ENCODE results near the gene USP33.
"Not testable (repeated sequence)": the region's sequence is repeated elsewhere in the genome, so short reads cannot be mapped to it uniquely, and the experiment has no call there.

The USP33 gene

DNA sequence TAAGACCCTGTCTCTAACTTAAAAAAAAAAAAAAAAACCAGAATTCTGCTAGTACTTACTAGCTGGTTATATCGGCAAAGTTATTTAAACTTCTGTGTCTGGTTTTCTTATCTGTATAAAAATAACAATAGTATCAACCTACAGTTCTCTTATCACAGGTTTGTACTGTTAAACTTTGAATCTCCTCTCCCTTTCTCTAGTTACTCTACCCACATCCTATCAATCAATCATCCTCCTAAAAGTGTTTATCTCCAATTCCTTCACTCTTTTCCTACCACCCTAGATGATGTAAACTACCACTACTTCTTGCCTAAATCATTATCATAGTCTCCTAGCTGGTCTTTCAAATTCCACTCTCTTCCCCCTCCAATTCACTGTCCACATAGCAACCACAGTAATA lies 27.6 kb downstream of the USP33 start:
- no peak overlapping the region for H3K27ac ChIP-seq (ENCODE audit: low read depth, low read length)
- H3K9ac ChIP-seq (ENCODE audit: low read length), result no peak overlapping the region
- H3K9me3 ChIP-seq (ENCODE audit: low read length), result no peaks in the 10 kb centered on the region
- no peaks in the 10 kb centered on the region for H3K27me3 ChIP-seq (ENCODE audit: control insufficient read depth in 1 of 2, insufficient read depth in 2 of 2, low read length in 2 of 2)
- H3K36me3 ChIP-seq (ENCODE audit: insufficient read depth, low read length), result peaks cover 27% of the 10 kb centered on the region
- no peaks in the 10 kb centered on the region for H3K4me1 ChIP-seq (ENCODE audit: insufficient read depth, low read length)
- no peak overlapping the region for H3K4me3 ChIP-seq (ENCODE audit: low read depth in 1 of 2, low read length in 2 of 2)

DNA sequence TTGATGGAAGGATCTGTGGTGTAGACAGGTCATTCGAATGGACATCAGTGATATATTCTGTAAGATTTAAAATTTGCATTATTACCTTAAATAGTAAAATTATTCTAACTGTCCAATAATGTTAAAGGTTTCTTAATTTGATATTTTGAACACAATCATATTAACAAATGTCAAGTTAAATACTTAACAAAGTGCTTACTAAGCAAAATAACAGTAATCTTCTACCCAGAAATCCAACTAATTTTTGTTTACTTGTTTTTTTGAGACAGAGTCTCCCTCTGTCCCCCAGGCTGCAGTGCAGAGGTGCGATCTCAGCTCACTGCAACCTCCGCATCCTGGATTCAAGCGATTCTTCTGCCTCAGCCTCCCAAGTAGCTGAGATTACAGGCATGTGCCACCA lies 33.9 kb downstream of the USP33 start:
- Histone ChIP-seq H3K27ac (ENCODE audit: low read depth, low read length) (no peak overlapping the region), H3K4me3 (ENCODE audit: low read depth in 1 of 2, low read length in 2 of 2) (no peak overlapping the region), H3K9me3 (ENCODE audit: low read length) (no peaks in the 10 kb centered on the region), H3K36me3 (ENCODE audit: insufficient read depth, low read length) (peaks cover 72% of the 10 kb centered on the region), H3K27me3 (ENCODE audit: control insufficient read depth in 1 of 2, insufficient read depth in 2 of 2, low read length in 2 of 2) (no peaks in the 10 kb centered on the region), H3K9ac (ENCODE audit: low read length) (no peak overlapping the region), H3K4me1 (ENCODE audit: insufficient read depth, low read length) (no peaks in the 10 kb centered on the region)

DNA sequence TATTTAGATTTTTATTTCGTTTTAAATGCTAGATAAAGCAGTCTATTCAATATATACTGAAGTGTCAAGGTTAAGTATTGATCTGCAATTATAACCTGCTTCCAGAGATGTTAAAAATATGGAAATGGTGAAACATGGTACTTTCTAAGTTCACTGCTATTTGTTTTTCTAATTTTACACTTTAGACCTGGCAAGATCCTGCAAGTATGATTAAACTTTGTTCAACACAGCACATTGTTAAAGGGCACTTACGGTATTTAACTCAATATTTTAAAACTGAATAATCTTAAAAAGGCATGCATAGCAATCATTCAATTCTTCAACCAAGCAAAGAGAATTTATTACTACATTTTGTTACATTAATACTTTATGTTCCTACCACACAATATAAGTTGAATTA lies 41.5 kb downstream of the USP33 start:
- Histone ChIP-seq H3K36me3 (ENCODE audit: insufficient read depth, low read length) (peaks cover 50% of the 10 kb centered on the region), H3K27me3 (ENCODE audit: control insufficient read depth in 1 of 2, insufficient read depth in 2 of 2, low read length in 2 of 2) (no peaks in the 10 kb centered on the region), H3K9ac (ENCODE audit: low read length) (no peak overlapping the region), H3K9me3 (ENCODE audit: low read length) (no peaks in the 10 kb centered on the region), H3K4me1 (ENCODE audit: insufficient read depth, low read length) (no peaks in the 10 kb centered on the region), H3K27ac (ENCODE audit: low read depth, low read length) (no peak overlapping the region), H3K4me3 (ENCODE audit: low read depth in 1 of 2, low read length in 2 of 2) (no peak overlapping the region)

DNA sequence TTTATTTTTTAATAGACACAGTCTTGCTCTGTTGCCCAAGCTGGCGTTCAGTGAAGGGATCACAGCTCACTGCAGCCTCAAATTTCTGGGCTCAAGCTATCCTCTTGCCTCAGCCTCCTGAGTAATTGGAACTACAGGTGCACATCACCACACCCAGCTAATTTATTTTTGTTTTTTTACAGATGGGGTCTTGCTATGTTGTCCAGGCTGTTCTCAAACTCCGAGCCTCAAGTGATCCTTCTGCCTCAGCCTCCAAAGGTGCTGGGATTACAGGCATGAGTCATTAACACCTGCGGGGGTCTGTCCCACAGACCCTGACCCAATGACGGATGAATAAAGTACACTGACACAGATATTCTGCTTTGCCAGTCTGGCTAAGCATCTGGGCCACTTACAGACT lies 43.6 kb downstream of the USP33 start:
- H3K36me3 ChIP-seq (ENCODE audit: insufficient read depth, low read length), result peaks cover 38% of the 10 kb centered on the region
- H3K4me3 ChIP-seq (ENCODE audit: low read depth in 1 of 2, low read length in 2 of 2), result no peak overlapping the region

DNA sequence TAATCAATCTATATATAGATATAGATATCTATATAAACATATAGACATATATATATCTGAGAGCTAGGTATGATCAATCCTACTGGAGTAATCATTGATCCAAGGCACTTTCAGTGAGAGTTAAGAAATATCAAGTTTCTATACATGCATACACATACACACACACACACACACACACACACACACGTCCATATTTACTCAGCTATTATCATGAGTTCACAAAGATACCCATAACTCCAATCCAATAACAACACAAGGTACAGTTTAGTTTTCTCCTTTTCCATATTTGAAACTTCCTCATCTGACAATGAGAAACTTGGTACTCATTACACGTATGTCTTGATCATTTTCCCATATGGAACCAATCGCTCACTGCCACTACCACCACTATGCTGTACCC lies 49.9 kb downstream of the USP33 start:
- H3K9ac ChIP-seq (ENCODE audit: low read length), result no peak overlapping the region
- no peak overlapping the region for H3K4me3 ChIP-seq (ENCODE audit: low read depth in 1 of 2, low read length in 2 of 2)
- H3K4me1 ChIP-seq (ENCODE audit: insufficient read depth, low read length), result no peaks in the 10 kb centered on the region
- H3K27ac ChIP-seq (ENCODE audit: low read depth, low read length), result no peak overlapping the region
- H3K27me3 ChIP-seq (ENCODE audit: control insufficient read depth in 1 of 2, insufficient read depth in 2 of 2, low read length in 2 of 2), result no peaks in the 10 kb centered on the region
- H3K9me3 ChIP-seq (ENCODE audit: low read length), result no peaks in the 10 kb centered on the region
- peaks cover 47% of the 10 kb centered on the region for H3K36me3 ChIP-seq (ENCODE audit: insufficient read depth, low read length)

More for the DNA sequence above, 43.6 kb downstream of the USP33 start:
- no peaks in the 10 kb centered on the region for H3K4me1 ChIP-seq (ENCODE audit: insufficient read depth, low read length)
- no peaks in the 10 kb centered on the region for H3K9me3 ChIP-seq (ENCODE audit: low read length)
- no peak overlapping the region for H3K27ac ChIP-seq (ENCODE audit: low read depth, low read length)
- no peaks in the 10 kb centered on the region for H3K27me3 ChIP-seq (ENCODE audit: control insufficient read depth in 1 of 2, insufficient read depth in 2 of 2, low read length in 2 of 2)
- H3K9ac ChIP-seq (ENCODE audit: low read length), result no peak overlapping the region

DNA sequence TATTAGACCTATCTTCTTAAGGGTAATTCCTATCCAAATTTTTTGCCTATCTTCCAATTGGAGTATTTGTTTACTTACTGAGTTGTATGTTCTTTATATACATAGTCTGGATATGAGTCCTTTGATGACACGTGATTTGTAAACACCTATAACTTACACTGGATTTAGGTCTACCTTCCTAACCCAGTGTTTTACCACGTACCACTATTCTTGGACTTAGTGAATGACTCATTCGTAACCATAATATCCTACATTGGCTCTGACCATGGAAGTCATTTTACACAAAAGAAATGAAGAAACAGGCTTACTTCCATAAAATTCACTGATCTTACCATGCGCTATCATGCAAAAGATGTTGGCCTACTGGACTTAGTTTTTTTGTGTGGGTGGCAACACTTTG lies 53.3 kb downstream of the USP33 start:
- Histone ChIP-seq H3K9ac (ENCODE audit: low read length) (no peak overlapping the region), H3K27ac (ENCODE audit: low read depth, low read length) (no peak overlapping the region), H3K36me3 (ENCODE audit: insufficient read depth, low read length) (peaks cover 29% of the 10 kb centered on the region), H3K27me3 (ENCODE audit: control insufficient read depth in 1 of 2, insufficient read depth in 2 of 2, low read length in 2 of 2) (no peaks in the 10 kb centered on the region), H3K9me3 (ENCODE audit: low read length) (no peaks in the 10 kb centered on the region), H3K4me3 (ENCODE audit: low read depth in 1 of 2, low read length in 2 of 2) (no peak overlapping the region), H3K4me1 (ENCODE audit: insufficient read depth, low read length) (no peaks in the 10 kb centered on the region)

DNA sequence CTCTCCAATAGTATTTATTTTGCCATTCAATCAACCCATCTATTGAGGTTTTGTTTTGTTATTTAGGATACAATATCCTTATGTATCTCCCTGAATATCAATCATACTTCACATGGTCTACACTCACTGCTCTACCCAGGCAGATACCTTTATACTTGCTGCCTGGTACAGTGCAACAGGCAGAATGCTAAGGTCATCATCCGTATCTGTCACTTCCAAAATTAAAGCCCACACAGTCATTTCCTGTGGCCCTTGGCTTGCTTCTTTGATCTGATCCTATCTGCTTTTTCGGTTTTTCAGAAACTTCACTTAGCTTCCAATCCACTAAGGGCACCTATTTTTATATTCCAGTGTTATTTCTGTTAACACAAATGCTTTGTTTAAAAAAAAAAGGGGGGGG lies 54.9 kb downstream of the USP33 start:
- Histone ChIP-seq H3K9me3 (ENCODE audit: low read length) (no peaks in the 10 kb centered on the region), H3K4me1 (ENCODE audit: insufficient read depth, low read length) (no peaks in the 10 kb centered on the region), H3K4me3 (ENCODE audit: low read depth in 1 of 2, low read length in 2 of 2) (no peak overlapping the region), H3K9ac (ENCODE audit: low read length) (no peak overlapping the region), H3K27ac (ENCODE audit: low read depth, low read length) (no peak overlapping the region), H3K36me3 (ENCODE audit: insufficient read depth, low read length) (peaks cover 22% of the 10 kb centered on the region), H3K27me3 (ENCODE audit: control insufficient read depth in 1 of 2, insufficient read depth in 2 of 2, low read length in 2 of 2) (no peaks in the 10 kb centered on the region)

DNA sequence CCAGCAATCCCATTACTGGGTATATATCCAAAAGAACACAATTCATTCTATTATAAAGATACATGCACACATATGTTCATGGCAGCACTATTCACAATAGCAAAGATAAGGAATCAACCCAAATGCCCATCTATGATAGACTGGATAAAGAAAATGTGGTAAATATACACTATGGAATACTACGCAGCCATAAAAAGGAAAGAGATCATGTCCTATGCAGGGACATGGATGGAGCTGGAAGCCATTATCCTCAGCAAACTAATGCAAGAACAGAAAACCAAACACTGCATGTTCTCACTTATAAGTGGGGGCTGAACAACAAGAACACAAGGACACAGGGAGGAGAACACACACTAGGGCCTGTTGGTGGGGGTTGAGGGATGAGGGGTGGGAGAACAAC lies 60.0 kb downstream of the USP33 start:
- H3K27ac ChIP-seq (ENCODE audit: low read depth, low read length); H3K4me1 ChIP-seq (ENCODE audit: insufficient read depth, low read length); H3K4me3 ChIP-seq (ENCODE audit: low read depth in 1 of 2, low read length in 2 of 2); H3K9ac ChIP-seq (ENCODE audit: low read length); H3K27me3 ChIP-seq (ENCODE audit: control insufficient read depth in 1 of 2, insufficient read depth in 2 of 2, low read length in 2 of 2); H3K9me3 ChIP-seq (ENCODE audit: low read length): not testable (repeated sequence)
- H3K36me3 ChIP-seq (ENCODE audit: insufficient read depth, low read length), result peaks cover 12% of the 10 kb centered on the region

DNA sequence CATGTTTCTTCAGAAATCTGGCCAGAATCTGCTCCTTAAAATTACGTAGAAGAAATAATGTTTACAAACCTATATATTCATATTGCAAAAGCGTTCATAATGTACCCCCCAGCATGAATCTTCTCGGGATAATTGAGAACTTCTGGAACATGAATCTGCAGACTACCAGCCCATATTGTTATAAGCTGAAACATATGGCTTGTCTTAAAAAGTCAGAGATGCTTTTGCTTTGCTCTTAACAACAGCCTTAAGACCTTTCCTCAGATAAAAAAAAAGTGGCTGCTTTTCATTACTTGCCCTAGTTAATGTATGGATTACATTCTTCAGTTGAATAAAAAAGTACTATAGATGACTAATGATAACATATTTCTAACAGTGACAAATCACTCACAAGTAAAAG lies 62.2 kb downstream of the USP33 start:
- no peaks in the 10 kb centered on the region for H3K4me1 ChIP-seq (ENCODE audit: insufficient read depth, low read length)
- no peaks in the 10 kb centered on the region for H3K27me3 ChIP-seq (ENCODE audit: control insufficient read depth in 1 of 2, insufficient read depth in 2 of 2, low read length in 2 of 2)

DNA sequence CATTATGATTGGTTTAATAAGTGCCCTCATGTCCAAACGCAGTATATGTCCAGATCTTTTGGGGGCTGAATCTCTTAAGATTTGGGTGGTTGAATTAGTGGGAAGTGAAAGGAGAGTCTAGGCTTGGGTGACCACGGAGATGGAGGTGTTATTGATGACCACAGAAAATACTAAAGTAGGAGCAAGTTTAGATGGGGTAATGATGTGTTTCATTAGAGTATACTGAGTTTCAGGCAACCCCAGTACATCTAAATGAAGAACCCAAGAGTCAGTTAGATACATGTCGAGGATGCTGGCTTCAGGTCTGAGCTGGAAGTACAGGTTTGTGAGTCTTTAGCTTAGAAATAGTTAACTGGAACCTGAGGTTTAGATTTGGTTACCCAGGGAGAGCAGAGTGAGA lies 70.7 kb downstream of the USP33 start:
- peaks cover 4% of the 10 kb centered on the region for H3K4me1 ChIP-seq (ENCODE audit: insufficient read depth, low read length)
- no peaks in the 10 kb centered on the region for H3K36me3 ChIP-seq (ENCODE audit: insufficient read depth, low read length)
- no peak overlapping the region for H3K27ac ChIP-seq (ENCODE audit: low read depth, low read length)
- H3K9ac ChIP-seq (ENCODE audit: low read length), result no peak overlapping the region
- H3K27me3 ChIP-seq (ENCODE audit: control insufficient read depth in 1 of 2, insufficient read depth in 2 of 2, low read length in 2 of 2), result no peaks in the 10 kb centered on the region
- no peaks in the 10 kb centered on the region for H3K9me3 ChIP-seq (ENCODE audit: low read length)
- H3K4me3 ChIP-seq (ENCODE audit: low read depth in 1 of 2, low read length in 2 of 2), result no peak overlapping the region

More for the DNA sequence above, 62.2 kb downstream of the USP33 start:
- no peak overlapping the region for H3K4me3 ChIP-seq (ENCODE audit: low read depth in 1 of 2, low read length in 2 of 2)
- no peak overlapping the region for H3K27ac ChIP-seq (ENCODE audit: low read depth, low read length)
- H3K36me3 ChIP-seq (ENCODE audit: insufficient read depth, low read length), result peaks cover 12% of the 10 kb centered on the region
- no peak overlapping the region for H3K9ac ChIP-seq (ENCODE audit: low read length)
- H3K9me3 ChIP-seq (ENCODE audit: low read length), result no peaks in the 10 kb centered on the region

DNA sequence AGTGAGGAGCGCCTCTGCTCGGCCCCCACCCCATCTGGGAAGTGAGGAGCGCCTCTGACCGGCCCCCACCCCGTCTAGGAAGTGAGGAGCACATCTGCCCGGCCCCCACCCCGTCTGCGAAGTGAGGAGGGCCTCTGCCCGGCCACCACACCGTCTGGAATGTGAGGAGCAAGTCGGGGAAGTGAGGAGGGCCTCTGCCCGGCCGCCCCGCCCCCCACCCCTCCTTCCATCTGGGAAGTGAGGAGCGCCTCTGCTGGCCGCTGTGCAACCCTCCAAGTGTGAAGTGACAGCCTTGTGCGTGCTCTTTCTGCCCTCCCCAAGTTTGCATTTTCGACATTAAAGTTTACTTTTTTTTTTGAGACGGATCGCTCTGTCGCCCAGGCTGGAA lies 72.1 kb downstream of the USP33 start:
- no peaks in the 10 kb centered on the region for H3K27me3 ChIP-seq (ENCODE audit: control insufficient read depth in 1 of 2, insufficient read depth in 2 of 2, low read length in 2 of 2)
- no peak overlapping the region for H3K27ac ChIP-seq (ENCODE audit: low read depth, low read length)
- no peak overlapping the region for H3K9ac ChIP-seq (ENCODE audit: low read length)
- H3K9me3 ChIP-seq (ENCODE audit: low read length), result no peaks in the 10 kb centered on the region
- H3K4me3 ChIP-seq (ENCODE audit: low read depth in 1 of 2, low read length in 2 of 2), result no peak overlapping the region
- peaks cover 7% of the 10 kb centered on the region for H3K4me1 ChIP-seq (ENCODE audit: insufficient read depth, low read length)
- H3K36me3 ChIP-seq (ENCODE audit: insufficient read depth, low read length), result no peaks in the 10 kb centered on the region

DNA sequence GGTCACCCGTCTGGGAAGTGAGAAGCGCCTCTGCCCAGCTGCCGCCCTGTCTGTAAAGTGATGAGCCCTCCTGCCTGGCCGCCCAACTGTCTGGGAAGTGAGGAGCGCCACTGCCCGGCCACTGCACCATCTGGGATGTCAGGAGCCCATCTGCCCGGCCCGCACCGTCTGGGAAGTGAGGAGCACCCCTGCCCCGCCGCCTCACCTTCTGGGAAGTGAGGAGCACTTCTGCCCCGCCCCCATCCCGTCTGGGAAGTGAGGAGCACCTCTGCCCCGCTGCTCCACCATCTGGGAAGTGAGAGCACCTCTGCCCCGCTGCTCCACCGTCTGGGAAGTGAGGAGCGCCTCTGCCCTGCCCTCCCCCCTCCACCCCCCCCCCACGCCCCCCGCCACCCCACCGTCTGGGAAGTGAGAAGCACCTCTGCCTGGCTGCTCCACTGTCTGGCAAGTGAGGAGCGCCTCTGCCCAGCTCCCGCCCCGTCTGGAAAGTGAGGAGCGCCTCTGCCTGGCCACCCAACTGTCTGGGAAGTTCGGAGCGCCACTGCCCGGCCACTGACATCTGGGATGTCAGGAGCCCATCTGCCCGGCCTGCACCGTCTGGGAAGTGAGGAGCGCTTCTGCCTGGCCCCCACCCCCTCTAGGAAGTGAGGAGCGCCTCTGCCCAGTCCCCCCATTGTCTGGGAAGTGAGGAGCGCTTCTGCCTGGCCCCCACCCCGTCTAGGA lies 72.7 kb downstream of the USP33 start:
- H3K27me3 ChIP-seq (ENCODE audit: control insufficient read depth in 1 of 2, insufficient read depth in 2 of 2, low read length in 2 of 2), result no peaks in the 10 kb centered on the region
- no peaks in the 10 kb centered on the region for H3K36me3 ChIP-seq (ENCODE audit: insufficient read depth, low read length)
- no peak overlapping the region for H3K27ac ChIP-seq (ENCODE audit: low read depth, low read length)
- H3K9me3 ChIP-seq (ENCODE audit: low read length), result no peaks in the 10 kb centered on the region
- H3K4me1 ChIP-seq (ENCODE audit: insufficient read depth, low read length), result peaks cover 7% of the 10 kb centered on the region
- H3K9ac ChIP-seq (ENCODE audit: low read length), result no peak overlapping the region
- H3K4me3 ChIP-seq (ENCODE audit: low read depth in 1 of 2, low read length in 2 of 2), result no peak overlapping the region

All from muscle layer of colon (tissue), 2 donors.